Hematopoietic multipotent progenitor cell treated with erythropoietin and hydrocortisone succinate and interleukin-3 and kit ligand, for 4 days (in vitro differentiated cells): ENCODE data around the gene NKTR.
A peak's percentile ranks its signal among the peaks of the same experiment; 100 is the strongest.
"Not testable (repeated sequence)": the region's sequence is repeated elsewhere in the genome, so short reads cannot be mapped to it uniquely, and the experiment has no call there.

ENCODE experiments used
- DNase-seq: peaks from one replicate; pipeline ENCODE4 v3.0.0-alpha.2; 2015

Gene NKTR

GRCh38 chr3:42597098-42597497 lies 3.4 kb upstream of the NKTR start:
- not testable (repeated sequence) for DNase-seq

DNA sequence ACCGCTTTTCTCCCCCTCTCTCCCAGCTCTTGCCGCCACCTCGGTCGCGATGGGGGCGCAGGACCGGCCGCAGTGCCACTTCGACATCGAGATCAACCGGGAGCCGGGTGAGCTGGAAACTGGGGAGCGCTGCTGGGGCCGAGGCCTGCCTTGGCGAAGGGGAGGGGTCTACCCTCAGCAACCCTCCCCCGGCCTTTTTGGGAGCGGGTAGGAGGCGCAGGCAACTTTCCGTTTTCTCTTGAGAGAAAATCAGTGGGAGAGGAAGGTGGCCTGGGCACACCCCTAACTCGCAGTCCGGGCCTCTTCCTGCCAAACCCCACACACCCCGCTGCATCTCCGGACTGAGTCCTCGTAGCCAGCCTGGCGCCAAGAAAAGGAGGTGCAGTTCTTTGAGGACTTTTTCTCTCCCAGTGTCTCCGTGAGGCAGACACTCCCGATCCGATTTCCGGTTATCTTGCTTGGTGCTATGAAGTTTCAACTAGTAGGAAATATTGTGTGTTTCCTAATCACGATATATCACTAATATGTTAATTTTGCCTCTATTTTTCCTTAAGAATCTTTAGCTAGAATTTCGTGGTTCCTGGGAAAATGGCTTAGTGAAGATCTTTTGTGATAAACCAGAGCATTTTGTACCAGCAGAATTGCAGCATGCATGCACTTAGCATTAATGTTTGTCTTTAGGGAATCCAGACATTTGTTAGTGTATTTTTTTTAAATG lies 631 bp downstream of the NKTR start:
- peak; percentile 91 for DNase-seq

DNA sequence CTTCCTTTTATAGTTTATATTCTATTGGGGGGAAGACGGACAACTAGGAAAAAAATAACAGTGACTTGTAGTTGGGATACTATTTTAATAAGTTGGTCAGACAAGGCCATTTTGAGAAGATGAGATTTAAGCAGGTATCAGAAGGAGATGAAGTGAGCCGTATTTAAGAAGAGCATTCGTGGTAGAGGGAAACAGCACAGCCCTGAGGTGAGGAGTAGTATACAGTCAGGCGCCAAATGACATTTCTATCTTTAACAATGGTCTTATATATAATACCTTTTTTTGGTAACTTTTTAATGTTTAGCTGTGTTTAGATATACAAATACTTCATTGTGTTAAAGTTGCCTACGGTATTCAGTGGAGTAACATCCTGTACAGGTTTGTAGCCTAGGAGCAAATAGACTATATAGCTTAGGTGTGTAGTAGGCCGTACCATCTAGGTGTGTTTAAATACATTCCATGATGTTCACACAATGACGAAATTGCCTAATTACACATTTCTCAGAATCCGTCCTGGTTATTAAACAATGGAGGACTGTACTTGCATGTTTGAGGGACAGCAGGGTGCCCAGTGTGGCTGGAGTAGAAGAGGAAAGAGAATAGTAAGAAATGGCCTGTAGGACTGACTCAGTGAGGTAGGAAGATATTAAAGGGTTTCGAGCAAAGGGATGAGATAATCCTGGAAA lies 1.6 kb downstream of the NKTR start:
- peak; percentile 55 for DNase-seq

- no peak for DNase-seq
Measured at GRCh38 chr3:42602961-42603360, 2.5 kb downstream of the NKTR start.

GRCh38 chr3:42605546-42606173 lies 5.2 kb downstream of the NKTR start:
- no peak for DNase-seq

DNA sequence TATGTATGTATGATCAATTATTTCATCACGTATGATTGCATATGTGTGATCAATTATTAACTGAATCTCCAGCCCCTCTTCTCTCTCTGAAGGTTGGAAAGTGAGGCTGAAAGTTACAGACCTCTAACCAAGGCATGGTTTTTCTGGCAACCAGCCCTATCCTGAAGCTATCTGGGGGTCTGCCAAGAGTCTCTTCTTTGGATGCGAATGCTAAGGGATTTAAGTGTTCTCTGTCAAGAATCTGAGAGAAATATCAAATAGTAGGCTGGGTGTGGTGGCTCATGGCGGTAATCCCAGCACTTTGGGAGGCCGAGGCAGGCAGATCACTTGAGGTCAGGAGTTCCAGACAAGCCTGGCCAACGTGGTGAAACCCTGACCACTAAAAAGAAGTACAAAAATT lies 8.1 kb downstream of the NKTR start:
- DNase-seq: no peak

DNA sequence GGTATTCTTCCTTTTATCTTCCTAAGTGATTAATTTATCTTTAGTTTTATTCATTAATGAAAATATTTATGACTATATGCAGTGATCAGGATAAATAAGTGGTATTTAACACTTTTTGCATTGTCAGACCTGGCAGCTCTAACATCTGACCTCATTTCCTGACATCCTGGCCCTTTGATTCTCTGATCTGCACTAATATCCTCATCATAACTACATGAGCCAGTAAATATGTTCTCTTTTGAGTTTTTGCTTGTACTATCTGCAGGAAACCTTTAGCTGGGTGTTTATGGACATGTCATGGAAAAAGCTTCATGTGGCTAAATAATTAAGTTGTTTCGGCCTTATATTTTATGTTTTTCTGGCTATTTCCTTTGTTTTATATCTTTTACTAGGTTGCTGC lies 10.5 kb downstream of the NKTR start:
- DNase-seq: no peak

DNA sequence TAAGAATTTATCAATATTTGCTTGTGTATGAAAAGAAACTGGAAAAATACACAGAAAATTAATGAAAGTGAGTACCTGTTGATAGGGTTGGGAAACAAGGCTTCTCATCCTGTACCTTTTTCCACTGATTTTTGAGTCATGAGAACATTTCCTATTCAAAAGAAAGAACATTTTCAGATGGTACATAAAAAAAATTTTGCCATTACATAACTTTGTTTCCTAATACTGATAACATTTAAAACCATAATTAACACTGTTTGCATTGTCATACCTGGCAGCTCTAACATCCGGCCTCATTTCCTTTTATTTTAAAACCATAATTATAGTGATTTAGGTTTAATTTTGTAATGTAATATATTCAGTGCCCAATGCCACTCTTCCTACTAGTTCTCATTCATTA lies 11.7 kb downstream of the NKTR start:
- DNase-seq: no peak

DNA sequence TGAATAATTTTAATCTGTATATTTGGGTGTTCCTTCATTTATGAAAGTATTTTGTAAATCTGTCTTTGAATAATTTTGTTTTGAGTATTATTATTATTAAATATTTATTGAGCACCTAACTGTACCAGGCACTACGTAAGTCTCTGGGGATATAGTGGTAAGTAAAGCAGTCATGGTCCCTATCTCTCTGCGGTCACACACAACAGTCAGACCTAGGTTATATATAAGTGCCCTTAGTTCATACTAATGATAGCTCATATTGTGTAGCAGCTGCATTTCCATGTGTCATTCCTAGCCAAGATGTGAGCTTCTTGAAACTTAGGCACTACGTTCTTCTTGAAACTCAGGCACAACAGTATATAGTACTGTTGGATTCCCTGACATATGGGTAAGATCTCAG lies 12.4 kb downstream of the NKTR start:
- no peak for DNase-seq

DNA sequence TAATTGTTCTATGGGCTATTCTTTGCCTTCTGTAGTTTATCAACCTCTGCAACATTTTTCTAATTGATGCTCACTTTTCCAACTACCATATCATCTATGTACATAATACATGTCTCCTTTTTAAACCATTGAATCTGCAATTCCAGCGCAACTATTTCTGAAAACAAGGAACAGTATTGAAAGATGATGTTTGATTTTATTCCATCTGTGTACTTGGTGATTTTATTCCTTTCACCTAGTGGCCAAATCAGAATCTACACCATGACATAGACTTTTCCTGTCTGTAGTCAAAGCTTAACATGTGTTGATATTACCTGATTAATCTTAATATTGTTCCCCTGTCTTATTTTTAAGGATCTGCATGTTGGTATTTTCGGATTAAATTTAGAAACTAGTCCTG lies 13.0 kb downstream of the NKTR start:
- DNase-seq: peak; percentile 52

DNA sequence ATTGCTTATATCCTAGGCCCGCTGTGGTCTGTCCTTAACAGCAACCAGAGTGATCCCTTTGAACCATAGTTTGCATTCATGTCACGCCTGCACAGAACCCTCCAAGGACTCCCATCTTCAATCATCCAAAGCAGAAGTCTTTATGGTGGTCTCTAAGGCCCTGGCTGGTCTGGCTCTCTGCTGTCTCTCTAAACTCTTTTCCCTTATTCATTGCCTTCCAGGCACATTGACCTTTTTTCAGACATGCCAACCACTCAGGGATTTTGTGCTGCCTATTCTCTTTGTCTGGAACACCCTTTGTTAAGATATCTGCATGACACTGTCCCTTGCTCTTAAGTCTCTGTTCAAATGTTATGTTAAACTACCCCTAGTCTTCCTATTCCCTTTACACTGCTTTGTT lies 31.1 kb downstream of the NKTR start:
- DNase-seq: no peak

DNA sequence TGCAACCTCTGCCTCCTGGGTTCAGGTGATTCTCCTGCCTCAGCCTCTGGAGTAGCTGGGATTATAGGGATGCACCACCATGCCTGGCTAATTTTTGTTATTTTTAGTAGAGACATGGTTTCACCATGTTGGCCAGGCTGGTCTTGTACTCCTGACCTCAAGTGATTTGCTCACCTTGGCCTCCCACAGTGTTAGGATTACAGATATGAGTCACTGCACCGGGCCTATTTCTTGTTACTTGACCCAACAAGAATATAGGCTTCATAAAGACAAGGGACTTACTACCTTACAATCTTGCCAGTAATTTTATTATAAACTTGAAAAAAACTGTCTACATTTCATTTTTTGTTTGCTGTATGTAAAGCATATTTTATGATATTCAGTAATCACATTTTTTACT lies 31.7 kb downstream of the NKTR start:
- DNase-seq: no peak

- no peak for DNase-seq
Measured at GRCh38 chr3:42633544-42633943, 33.1 kb downstream of the NKTR start.

- DNase-seq: peak; percentile 72
Measured at GRCh38 chr3:42635111-42635510, 34.6 kb downstream of the NKTR start.

DNA sequence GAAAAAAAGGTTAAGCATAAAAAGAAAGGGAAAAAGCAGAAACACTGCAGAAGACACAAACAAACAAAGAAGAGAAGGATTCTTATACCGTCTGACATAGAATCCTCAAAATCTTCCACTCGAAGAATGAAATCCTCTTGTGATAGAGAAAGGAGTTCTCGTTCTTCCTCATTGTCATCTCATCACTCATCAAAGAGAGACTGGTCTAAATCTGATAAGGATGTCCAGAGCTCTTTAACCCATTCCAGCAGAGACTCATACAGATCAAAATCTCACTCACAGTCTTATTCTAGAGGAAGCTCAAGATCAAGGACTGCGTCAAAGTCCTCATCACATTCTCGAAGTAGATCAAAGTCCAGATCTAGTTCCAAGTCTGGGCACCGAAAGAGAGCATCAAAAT lies 36.5 kb downstream of the NKTR start:
- DNase-seq: no peak

GRCh38 chr3:42638339-42638842 lies 37.9 kb downstream of the NKTR start:
- no peak for DNase-seq

- DNase-seq: no peak
Measured at GRCh38 chr3:42639192-42639591, 38.7 kb downstream of the NKTR start.

- no peak for DNase-seq
Measured at GRCh38 chr3:42640129-42640528, 39.6 kb downstream of the NKTR start.

GRCh38 chr3:42640771-42641370 lies 40.4 kb downstream of the NKTR start:
- no peak for DNase-seq

GRCh38 chr3:42647821-42648459 lies 47.5 kb downstream of the NKTR start:
- no peak for DNase-seq

- DNase-seq: no peak
Measured at GRCh38 chr3:42649006-42649405, 48.5 kb downstream of the NKTR start.

- DNase-seq: no peak
Measured at GRCh38 chr3:42649783-42650182, 49.3 kb downstream of the NKTR start.
